Thoracic aorta (tissue), 2 donors: ENCODE data around the gene EXOC6B. TPM values are rescaled to one million over a fixed set of nuclear protein-coding genes. Genes with fewer than 3 reads are reported as not detected.
"Not testable (repeated sequence)": the region's sequence is repeated elsewhere in the genome, so short reads cannot be mapped to it uniquely, and the experiment has no call there.

Experiments
- ATAC-seq: fragments of 150-250 bp; one replicate; pipeline ENCODE4 v1.8.0; 2017; ENCODE audit warnings: low read depth; ENCODE audit not compliant: insufficient number of reproducible peaks, low FRiP score
- DNase-seq: peaks from one replicate; pipeline ENCODE4 v3.0.0-alpha.2; 2020; ENCODE audit warnings: low spot score
- H3K27ac ChIP-seq, 2 donors: fragments of 200-600 bp; sonication (generic); 1 replicate in 1 of 2; 2 replicates in 1 of 2; pipeline ENCODE4 v1.5.1; 2016; ENCODE audit warnings: mild to moderate bottlenecking in 2 of 2, moderate library complexity in 2 of 2
- H3K27me3 ChIP-seq: fragments of 200-600 bp; sonication (generic); replicated peaks from 2 replicates; pipeline ENCODE4 v1.6.0; 2016; ENCODE audit warnings: mild to moderate bottlenecking; ENCODE audit not compliant: insufficient read depth
- H3K36me3 ChIP-seq: fragments of 200-600 bp; sonication (generic); one replicate; pipeline ENCODE4 v1.5.1; 2016
- H3K4me1 ChIP-seq, 2 donors: fragments of 200-600 bp; sonication (generic); 1 replicate in 1 of 2; 2 replicates in 1 of 2; pipeline versions ENCODE4 v1.5.1 to v1.6.0; 2016; ENCODE audit warnings: low read depth in 2 of 2, mild to moderate bottlenecking in 1 of 2; ENCODE audit not compliant: control insufficient read depth in 1 of 2
- H3K4me3 ChIP-seq: fragments of 200-600 bp; sonication (generic); 2 replicates; pipeline ENCODE4 v1.5.1; 2016; ENCODE audit warnings: mild to moderate bottlenecking
- H3K9me3 ChIP-seq: fragments of 200-600 bp; sonication (generic); 2 replicates; pipeline ENCODE4 v1.5.1; 2016
- CTCF ChIP-seq: fragments of 200-600 bp; sonication (generic); IDR thresholded peaks from one replicate; pipeline ENCODE4 v1.5.1; 2019; ENCODE audit warnings: antibody characterized with exemption
- total RNA-seq, 2 donors: library from RNA; depleted of rRNA; stranded (reverse); fragments of >200 nt; gene quantifications; one replicate each; pipeline versions ENCODE4 v1.1.0 to v1.2.3, GENCODE V29; 2016

EXOC6B gene
- total RNA-seq, 2 donors from 2014 or later: 29.6 to 44.5 TPM

GRCh38 chr2:72545790-72546189, 280.0 kb downstream of the EXOC6B start:
- Histone ChIP-seq H3K9me3 (no peaks in the 10 kb centered on the region), H3K4me3 (no peak overlapping the region), H3K36me3 (no peaks in the 10 kb centered on the region), H3K4me1 (no peaks in the 10 kb centered on the region), H3K27ac (no peak overlapping the region), H3K27me3 (no peaks in the 10 kb centered on the region)
- DNase-seq: no peak
- no peak for TF ChIP-seq CTCF
- ATAC-seq: no peak

GRCh38 chr2:72544554-72544953, 281.3 kb downstream of the EXOC6B start:
- H3K9me3 ChIP-seq: no peaks in the 10 kb centered on the region
- no peak overlapping the region for H3K27ac ChIP-seq
- no peak overlapping the region for H3K4me3 ChIP-seq
- no peaks in the 10 kb centered on the region for H3K36me3 ChIP-seq
- ATAC-seq (no peak), DNase-seq (no peak)
- H3K4me1 ChIP-seq: no peaks in the 10 kb centered on the region
- no peaks in the 10 kb centered on the region for H3K27me3 ChIP-seq
- TF ChIP-seq CTCF: no peak

GRCh38 chr2:72543497-72544216, 282.2 kb downstream of the EXOC6B start:
- Histone ChIP-seq H3K9me3 (no peaks in the 10 kb centered on the region), H3K4me1 (no peaks in the 10 kb centered on the region), H3K27me3 (no peaks in the 10 kb centered on the region), H3K36me3 (no peaks in the 10 kb centered on the region), H3K4me3 (no peak overlapping the region), H3K27ac (no peak overlapping the region)
- no peak for TF ChIP-seq CTCF
- DNase-seq: no peak
- no peak for ATAC-seq

GRCh38 chr2:72539071-72539552, 286.7 kb downstream of the EXOC6B start:
- DNase-seq (no peak), ATAC-seq (no peak)

GRCh38 chr2:72538486-72538885, 287.3 kb downstream of the EXOC6B start:
- ATAC-seq: no peak

More at GRCh38 chr2:72539071-72539552, 286.7 kb downstream of the EXOC6B start:
- TF ChIP-seq CTCF: no peak
- Histone ChIP-seq H3K9me3 (no peaks in the 10 kb centered on the region), H3K36me3 (no peaks in the 10 kb centered on the region), H3K4me3 (no peak overlapping the region), H3K27me3 (no peaks in the 10 kb centered on the region), H3K27ac (no peak overlapping the region), H3K4me1 (no peaks in the 10 kb centered on the region)

GRCh38 chr2:72535586-72535985, 290.2 kb downstream of the EXOC6B start:
- ATAC-seq, H3K9me3 ChIP-seq, H3K4me3 ChIP-seq, DNase-seq, H3K4me1 ChIP-seq, H3K27ac ChIP-seq, H3K36me3 ChIP-seq, H3K27me3 ChIP-seq: not testable (repeated sequence)

More at GRCh38 chr2:72538486-72538885, 287.3 kb downstream of the EXOC6B start:
- no peak for DNase-seq
- no peaks in the 10 kb centered on the region for H3K9me3 ChIP-seq
- no peaks in the 10 kb centered on the region for H3K4me1 ChIP-seq
- TF ChIP-seq CTCF: no peak
- no peak overlapping the region for H3K4me3 ChIP-seq
- H3K27ac ChIP-seq: no peak overlapping the region
- no peaks in the 10 kb centered on the region for H3K27me3 ChIP-seq
- H3K36me3 ChIP-seq: no peaks in the 10 kb centered on the region
